HCT116 (cell line): ENCODE data around the gene PPP2R2D. TPM values are rescaled to one million over a fixed set of nuclear protein-coding genes. Genes with fewer than 3 reads are reported as not detected.

Experiments used
- ATAC-seq: fragments of 200-7000 bp; cut with Tn5 transposase; 2 replicates; pipeline ENCODE4 v1.9.1; 2020; ENCODE audit warnings: mild to moderate bottlenecking, moderate library complexity
- BruUV-seq: library from RNA; stranded (reverse); fragments of 400-500 nt; replicated peaks from 2 replicates; lab custom pipeline; 2021; lab: Mats Ljungman, UMichigan
- CTCF ChIA-PET: fragments of 300-600 bp; sonication (Branson Sonifier 250); formaldehyde crosslinking; loops from one replicate; lab custom pipeline; 2021; ENCODE audit warnings: antibody characterized with exemption; lab: Charles Lee
- POLR2A ChIA-PET: fragments of 300-600, 350-600 bp; sonication (Branson Sonifier 250); formaldehyde crosslinking; loops from one replicate; lab custom pipeline; 2021; ENCODE audit warnings: antibody characterized with exemption; lab: Charles Lee
- RAD21 ChIA-PET, 2 experiments: fragments of 300-600 bp; sonication (Branson Sonifier 250); formaldehyde crosslinking; loops; one replicate each; lab custom pipeline; 2023; ENCODE audit warnings: low total read pairs in 2 of 2; ENCODE audit not compliant: uncharacterized antibody in 2 of 2, unreplicated experiment in 2 of 2, low non-redundant PET in 1 of 2; lab: Charles Lee
- DNase-seq: peaks from one replicate; pipeline ENCODE4 v3.0.0-alpha.2; 2010; ENCODE audit warnings: low read depth, low spot score
- H2AFZ ChIP-seq: fragments of 200-600 bp; shearing (Covaris generic), sonication (generic); 2 replicates; pipeline ENCODE4 v1.6.1; 2017; ENCODE audit warnings: low read depth, mixed run types, mixed read lengths, antibody characterized with exemption, low read length; ENCODE audit not compliant: poor library complexity, severe bottlenecking
- H3K27ac ChIP-seq: 2 replicates; pipeline ENCODE4 v1.5.1; 2012; ENCODE audit warnings: low read depth, low read length
- H3K27me3 ChIP-seq: fragments of 200-600 bp; sonication (generic); 2 replicates; pipeline ENCODE4 v1.6.1; 2016; ENCODE audit warnings: mixed run types, low read length, mixed read lengths; ENCODE audit not compliant: insufficient read depth
- H3K36me3 ChIP-seq, 2 experiments: fragments of 200-500 bp in 1 of 2; fragments of 200-600 bp in 1 of 2; sonication (Bioruptor generic) in 1 of 2; sonication (generic) in 1 of 2; 2 replicates each; pipeline versions ENCODE4 v1.5.1 to v1.6.1; 2014 to 2016; ENCODE audit warnings: low read length in 2 of 2, inconsistent platforms in 1 of 2, mixed read lengths in 1 of 2, mixed run types in 1 of 2; ENCODE audit not compliant: insufficient read depth in 2 of 2, control insufficient read depth in 1 of 2
- H3K4me1 ChIP-seq, 2 experiments: fragments of 200-600 bp in 1 of 2; sonication (generic) in 1 of 2; 2 replicates each; pipeline versions ENCODE4 v1.5.1 to v1.6.1; 2012 to 2017; ENCODE audit warnings: low read length in 2 of 2, inconsistent platforms in 1 of 2, mild to moderate bottlenecking in 1 of 2, mixed read lengths in 1 of 2, mixed run types in 1 of 2, moderate library complexity in 1 of 2; ENCODE audit not compliant: insufficient read depth in 2 of 2, control insufficient read depth in 1 of 2
- H3K4me2 ChIP-seq: fragments of 200-600 bp; sonication (generic); 2 replicates; pipeline ENCODE4 v1.6.1; 2017; ENCODE audit warnings: mixed run types, low read length, mixed read lengths
- H3K4me3 ChIP-seq, 2 experiments: fragments of 200-600 bp in 1 of 2; sonication (generic) in 1 of 2; replicated peaks in 1 of 2; 2 replicates each; pipeline ENCODE4 v1.5.1; 2011 to 2016; ENCODE audit warnings: low read length in 2 of 2, control low read depth in 1 of 2, low read depth in 1 of 2, mild to moderate bottlenecking in 1 of 2, mixed read lengths in 1 of 2, mixed run types in 1 of 2
- H3K79me2 ChIP-seq: fragments of 200-600 bp; sonication (generic); 2 replicates; pipeline ENCODE4 v1.6.1; 2017; ENCODE audit warnings: mild to moderate bottlenecking, mixed run types, low read length, moderate library complexity, mixed read lengths; ENCODE audit not compliant: insufficient read depth
- H3K9ac ChIP-seq: fragments of 200-600 bp; sonication (generic); 2 replicates; pipeline ENCODE4 v1.6.1; 2016; ENCODE audit warnings: low read length, mixed read lengths
- H3K9me2 ChIP-seq: fragments of 200-600 bp; sonication (generic), shearing (Covaris generic); 2 replicates; pipeline ENCODE4 v1.6.1; 2017; ENCODE audit warnings: mixed run types, mild to moderate bottlenecking, moderate library complexity; ENCODE audit not compliant: insufficient read depth
- H3K9me3 ChIP-seq, 2 experiments: fragments of 200-500 bp in 1 of 2; fragments of 200-600 bp in 1 of 2; sonication (Bioruptor generic) in 1 of 2; sonication (generic) in 1 of 2; 2 replicates each; pipeline ENCODE4 v1.6.1; 2014 to 2017; ENCODE audit warnings: low read length in 2 of 2, mixed read lengths in 2 of 2, inconsistent platforms in 1 of 2, low read depth in 1 of 2, mild to moderate bottlenecking in 1 of 2, mixed run types in 1 of 2, moderate library complexity in 1 of 2; ENCODE audit not compliant: control insufficient read depth in 1 of 2, insufficient read depth in 1 of 2
- H4K20me1 ChIP-seq: fragments of 200-600 bp; sonication (generic), shearing (Covaris generic); 2 replicates; pipeline ENCODE4 v1.6.1; 2017; ENCODE audit warnings: mixed run types, mild to moderate bottlenecking, moderate library complexity; ENCODE audit not compliant: insufficient read depth
- CEBPB ChIP-seq: IDR thresholded peaks from 2 replicates; pipeline ENCODE4 v1.6.1; 2012; ENCODE audit warnings: low read depth
- ELF1 ChIP-seq: IDR thresholded peaks from 2 replicates; pipeline ENCODE4 v1.6.1; 2012; ENCODE audit warnings: low read depth, borderline replicate concordance
- EZH2phosphoT487 ChIP-seq: fragments of 200-600 bp; IDR thresholded peaks from 2 replicates; pipeline ENCODE4 v1.6.1; 2018; ENCODE audit warnings: antibody characterized with exemption, borderline replicate concordance
- FOSL1 ChIP-seq: IDR thresholded peaks from 2 replicates; pipeline ENCODE4 v1.6.1; 2012; ENCODE audit warnings: low read depth
- POLR2A ChIP-seq: IDR thresholded peaks from 2 replicates; pipeline ENCODE4 v1.7.0; 2011; ENCODE audit warnings: borderline replicate concordance; ENCODE audit not compliant: insufficient read depth, insufficient read length; ENCODE audit errors: extremely low read depth
- RAD21 ChIP-seq: IDR thresholded peaks from 2 replicates; pipeline ENCODE4 v1.6.1; 2012; ENCODE audit warnings: low read depth, mild to moderate bottlenecking
- SP1 ChIP-seq: IDR thresholded peaks from 2 replicates; pipeline ENCODE4 v1.6.1; 2012; ENCODE audit warnings: low read depth
- SRF ChIP-seq: IDR thresholded peaks from 2 replicates; pipeline ENCODE4 v1.6.1; 2012; ENCODE audit warnings: low read depth
- TCF7L2 ChIP-seq: IDR thresholded peaks from 2 replicates; pipeline ENCODE4 v1.7.0; 2011; ENCODE audit warnings: borderline replicate concordance, inconsistent platforms; ENCODE audit not compliant: insufficient read depth, insufficient read length; ENCODE audit errors: extremely low read depth
- YY1 ChIP-seq: IDR thresholded peaks from 2 replicates; pipeline ENCODE4 v1.6.1; 2011; ENCODE audit warnings: low read length, low read depth, moderate library complexity, mild to moderate bottlenecking; ENCODE audit not compliant: insufficient replicate concordance; ENCODE audit errors: extremely low read depth
- ZFX ChIP-seq: fragments of 450-650 bp; IDR thresholded peaks from 2 replicates; pipeline ENCODE4 v1.6.1; 2017
- ZNF274 ChIP-seq: fragments of 200-500 bp; sonication (Bioruptor generic); IDR thresholded peaks from 2 replicates; pipeline ENCODE4 v1.6.1; 2014; ENCODE audit warnings: mild to moderate bottlenecking, low read depth, low read length, inconsistent platforms
- intact Hi-C: fragments of 100-400 bp; cut with micrococcal nuclease; formaldehyde crosslinking; loops from 2 replicates; pipeline ENCODE4 v1.10.0; 2022
- total RNA-seq: library from RNA; stranded (reverse); gene quantifications from one replicate; pipeline ENCODE4 v1.2.1, GENCODE V29; 2021; ENCODE audit not compliant: unreplicated experiment
- TF ChIP-seq, protein P1 (sequence below): IDR thresholded peaks from 2 replicates; pipeline ENCODE4 v1.6.1; 2012; ENCODE audit warnings: low read depth
- TF ChIP-seq, protein P2 (sequence below): IDR thresholded peaks from 2 replicates; pipeline ENCODE4 v1.6.1; 2012
- TF ChIP-seq, protein P3 (sequence below): IDR thresholded peaks from 2 replicates; pipeline ENCODE4 v1.6.1; 2011; ENCODE audit warnings: mild to moderate bottlenecking, low read length, moderate library complexity; ENCODE audit not compliant: insufficient replicate concordance; ENCODE audit errors: extremely low read depth

PPP2R2D gene
- total RNA-seq, 1 experiment from 2014 or later, result 18.1 TPM

DNA sequence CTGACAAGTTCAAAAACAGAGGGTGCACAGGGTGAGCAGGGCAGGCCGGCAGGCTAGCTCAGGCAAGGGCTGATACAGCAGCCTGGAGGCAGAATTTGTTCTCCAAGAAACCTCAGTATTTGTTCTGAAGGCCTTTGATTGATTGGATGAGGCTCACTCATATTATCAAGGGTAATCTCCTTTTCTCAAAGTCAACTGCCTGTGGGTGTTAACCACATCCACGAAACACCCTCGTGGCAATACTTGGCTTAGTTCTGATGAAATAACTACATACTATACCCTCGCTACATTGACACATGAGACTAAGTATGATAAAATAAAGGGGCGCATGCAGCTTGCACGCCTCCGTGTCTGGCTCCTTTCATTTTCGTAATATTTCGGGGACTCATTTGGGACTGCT is 4.4 kb upstream of the PPP2R2D start:
- ATAC-seq (no peak), DNase-seq (no peak)
- peaks cover 7 to 15% of the 10 kb centered on the region in 2 experiments; a peak in 3 of 4 replicates for H3K4me1 ChIP-seq
- H2AFZ ChIP-seq, result no peak overlapping the region
- no peak overlapping the region for H3K4me3 ChIP-seq
- H3K9me3 ChIP-seq, result no peaks in the 10 kb centered on the region
- no peaks in the 10 kb centered on the region for H3K27me3 ChIP-seq
- RAD21 ChIA-PET, result no interaction called here
- POLR2A ChIA-PET, result no interaction called here
- intact Hi-C loops, result no loop called here
- H3K4me2 ChIP-seq, result no peak overlapping the region
- no peak overlapping the region for H3K9ac ChIP-seq
- no peak overlapping the region for H3K27ac ChIP-seq
- no peaks in the 10 kb centered on the region for H3K36me3 ChIP-seq
- no peaks in the 10 kb centered on the region for H4K20me1 ChIP-seq
- no peaks in the 10 kb centered on the region for H3K9me2 ChIP-seq
- peaks cover under 1% of the 10 kb centered on the region for H3K79me2 ChIP-seq
- CTCF ChIA-PET, result interaction anchor here (0.8 kb wide), 1 partner anchor 47 kb away, joined by 3 read pairs; no protein-coding TSS in a partner anchor
- BruUV-seq, result no TSS peak
- TF ChIP-seq RAD21, result no peak

DNA sequence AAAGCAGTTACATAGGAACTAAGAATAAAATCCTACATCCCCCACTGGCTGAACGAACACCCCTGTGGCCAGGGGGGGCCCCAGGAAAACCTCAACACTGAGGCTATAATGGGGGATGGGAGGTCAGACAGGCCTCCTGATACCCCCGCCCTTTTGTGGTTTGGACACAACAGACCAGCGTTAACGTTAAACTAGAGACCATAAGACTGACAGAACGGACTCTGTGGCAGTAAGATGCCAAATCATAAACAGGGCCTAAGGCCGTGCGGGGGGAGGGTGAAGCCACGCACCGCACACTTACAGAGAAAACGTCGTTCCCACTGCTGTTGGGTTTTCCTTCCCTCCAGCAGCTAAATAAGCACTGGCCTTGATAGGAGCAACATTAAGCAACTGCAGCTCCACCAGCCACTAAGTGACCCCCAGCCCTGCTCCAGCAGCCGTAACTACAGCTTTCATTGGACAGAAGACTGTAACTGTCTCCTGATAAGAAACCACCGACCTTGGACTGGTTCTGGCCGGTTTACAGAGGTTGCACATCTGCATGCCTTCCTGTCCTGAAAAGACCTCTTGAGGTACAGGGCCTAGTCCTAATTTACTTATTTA is 3.4 kb upstream of the PPP2R2D start:
- H3K9me2 ChIP-seq, result no peaks in the 10 kb centered on the region
- no peak overlapping the region for H3K9ac ChIP-seq
- no peak overlapping the region for H3K4me2 ChIP-seq
- CTCF ChIA-PET, result no interaction called here
- intact Hi-C loops, result no loop called here
- POLR2A ChIA-PET, result no interaction called here
- no peak overlapping the region for H3K4me3 ChIP-seq
- H3K36me3 ChIP-seq, result no peaks in the 10 kb centered on the region
- DNase-seq, result no peak
- BruUV-seq, result no TSS peak
- no peaks in the 10 kb centered on the region for H3K9me3 ChIP-seq
- RAD21 ChIA-PET, result no interaction called here
- H3K27me3 ChIP-seq, result no peaks in the 10 kb centered on the region
- H3K79me2 ChIP-seq, result peaks cover 10% of the 10 kb centered on the region
- no peak for ATAC-seq
- H3K4me1 ChIP-seq, result peaks cover 5 to 14% of the 10 kb centered on the region in 2 experiments; a peak in 3 of 4 replicates
- no peak overlapping the region for H3K27ac ChIP-seq
- no peaks in the 10 kb centered on the region for H4K20me1 ChIP-seq
- no peak overlapping the region for H2AFZ ChIP-seq
- no peak for TF ChIP-seq ZNF274
- TF ChIP-seq FOSL1, result no peak
- no peak for TF ChIP-seq YY1
- TF ChIP-seq TCF7L2, result no peak
- TF ChIP-seq ELF1, result no peak
- TF ChIP-seq, protein P1, sequence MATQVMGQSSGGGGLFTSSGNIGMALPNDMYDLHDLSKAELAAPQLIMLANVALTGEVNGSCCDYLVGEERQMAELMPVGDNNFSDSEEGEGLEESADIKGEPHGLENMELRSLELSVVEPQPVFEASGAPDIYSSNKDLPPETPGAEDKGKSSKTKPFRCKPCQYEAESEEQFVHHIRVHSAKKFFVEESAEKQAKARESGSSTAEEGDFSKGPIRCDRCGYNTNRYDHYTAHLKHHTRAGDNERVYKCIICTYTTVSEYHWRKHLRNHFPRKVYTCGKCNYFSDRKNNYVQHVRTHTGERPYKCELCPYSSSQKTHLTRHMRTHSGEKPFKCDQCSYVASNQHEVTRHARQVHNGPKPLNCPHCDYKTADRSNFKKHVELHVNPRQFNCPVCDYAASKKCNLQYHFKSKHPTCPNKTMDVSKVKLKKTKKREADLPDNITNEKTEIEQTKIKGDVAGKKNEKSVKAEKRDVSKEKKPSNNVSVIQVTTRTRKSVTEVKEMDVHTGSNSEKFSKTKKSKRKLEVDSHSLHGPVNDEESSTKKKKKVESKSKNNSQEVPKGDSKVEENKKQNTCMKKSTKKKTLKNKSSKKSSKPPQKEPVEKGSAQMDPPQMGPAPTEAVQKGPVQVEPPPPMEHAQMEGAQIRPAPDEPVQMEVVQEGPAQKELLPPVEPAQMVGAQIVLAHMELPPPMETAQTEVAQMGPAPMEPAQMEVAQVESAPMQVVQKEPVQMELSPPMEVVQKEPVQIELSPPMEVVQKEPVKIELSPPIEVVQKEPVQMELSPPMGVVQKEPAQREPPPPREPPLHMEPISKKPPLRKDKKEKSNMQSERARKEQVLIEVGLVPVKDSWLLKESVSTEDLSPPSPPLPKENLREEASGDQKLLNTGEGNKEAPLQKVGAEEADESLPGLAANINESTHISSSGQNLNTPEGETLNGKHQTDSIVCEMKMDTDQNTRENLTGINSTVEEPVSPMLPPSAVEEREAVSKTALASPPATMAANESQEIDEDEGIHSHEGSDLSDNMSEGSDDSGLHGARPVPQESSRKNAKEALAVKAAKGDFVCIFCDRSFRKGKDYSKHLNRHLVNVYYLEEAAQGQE, result no peak
- no peak for TF ChIP-seq RAD21
- no peak for TF ChIP-seq CEBPB
- no peak for TF ChIP-seq SRF
- TF ChIP-seq, protein P2, sequence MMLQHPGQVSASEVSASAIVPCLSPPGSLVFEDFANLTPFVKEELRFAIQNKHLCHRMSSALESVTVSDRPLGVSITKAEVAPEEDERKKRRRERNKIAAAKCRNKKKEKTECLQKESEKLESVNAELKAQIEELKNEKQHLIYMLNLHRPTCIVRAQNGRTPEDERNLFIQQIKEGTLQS, result no peak
- TF ChIP-seq, protein P3, sequence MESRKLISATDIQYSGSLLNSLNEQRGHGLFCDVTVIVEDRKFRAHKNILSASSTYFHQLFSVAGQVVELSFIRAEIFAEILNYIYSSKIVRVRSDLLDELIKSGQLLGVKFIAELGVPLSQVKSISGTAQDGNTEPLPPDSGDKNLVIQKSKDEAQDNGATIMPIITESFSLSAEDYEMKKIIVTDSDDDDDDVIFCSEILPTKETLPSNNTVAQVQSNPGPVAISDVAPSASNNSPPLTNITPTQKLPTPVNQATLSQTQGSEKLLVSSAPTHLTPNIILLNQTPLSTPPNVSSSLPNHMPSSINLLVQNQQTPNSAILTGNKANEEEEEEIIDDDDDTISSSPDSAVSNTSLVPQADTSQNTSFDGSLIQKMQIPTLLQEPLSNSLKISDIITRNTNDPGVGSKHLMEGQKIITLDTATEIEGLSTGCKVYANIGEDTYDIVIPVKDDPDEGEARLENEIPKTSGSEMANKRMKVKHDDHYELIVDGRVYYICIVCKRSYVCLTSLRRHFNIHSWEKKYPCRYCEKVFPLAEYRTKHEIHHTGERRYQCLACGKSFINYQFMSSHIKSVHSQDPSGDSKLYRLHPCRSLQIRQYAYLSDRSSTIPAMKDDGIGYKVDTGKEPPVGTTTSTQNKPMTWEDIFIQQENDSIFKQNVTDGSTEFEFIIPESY, result no peak
- TF ChIP-seq SP1, result no peak
- TF ChIP-seq POLR2A, result no peak
- no peak for TF ChIP-seq ZFX
- no peak for TF ChIP-seq EZH2phosphoT487
